Activated CD4-positive, alpha-beta T cell treated with anti-CD3 and anti-CD28 coated beads, Interleukin-2, Interleukin-4, amounts not matched to agents 100 ng/mL and 50 ng/mL, durations not matched to agents 16 hours and 8 hours (primary cell): ENCODE results near the gene PRPH.
"Not testable (repeated sequence)": the region's sequence is repeated elsewhere in the genome, so short reads cannot be mapped to it uniquely, and the experiment has no call there.

Experiments used
- DNase-seq: peaks from one replicate; pipeline ENCODE4 v3.0.0-alpha.2; 2020; ENCODE audit warnings: low spot score

The PRPH gene

DNA sequence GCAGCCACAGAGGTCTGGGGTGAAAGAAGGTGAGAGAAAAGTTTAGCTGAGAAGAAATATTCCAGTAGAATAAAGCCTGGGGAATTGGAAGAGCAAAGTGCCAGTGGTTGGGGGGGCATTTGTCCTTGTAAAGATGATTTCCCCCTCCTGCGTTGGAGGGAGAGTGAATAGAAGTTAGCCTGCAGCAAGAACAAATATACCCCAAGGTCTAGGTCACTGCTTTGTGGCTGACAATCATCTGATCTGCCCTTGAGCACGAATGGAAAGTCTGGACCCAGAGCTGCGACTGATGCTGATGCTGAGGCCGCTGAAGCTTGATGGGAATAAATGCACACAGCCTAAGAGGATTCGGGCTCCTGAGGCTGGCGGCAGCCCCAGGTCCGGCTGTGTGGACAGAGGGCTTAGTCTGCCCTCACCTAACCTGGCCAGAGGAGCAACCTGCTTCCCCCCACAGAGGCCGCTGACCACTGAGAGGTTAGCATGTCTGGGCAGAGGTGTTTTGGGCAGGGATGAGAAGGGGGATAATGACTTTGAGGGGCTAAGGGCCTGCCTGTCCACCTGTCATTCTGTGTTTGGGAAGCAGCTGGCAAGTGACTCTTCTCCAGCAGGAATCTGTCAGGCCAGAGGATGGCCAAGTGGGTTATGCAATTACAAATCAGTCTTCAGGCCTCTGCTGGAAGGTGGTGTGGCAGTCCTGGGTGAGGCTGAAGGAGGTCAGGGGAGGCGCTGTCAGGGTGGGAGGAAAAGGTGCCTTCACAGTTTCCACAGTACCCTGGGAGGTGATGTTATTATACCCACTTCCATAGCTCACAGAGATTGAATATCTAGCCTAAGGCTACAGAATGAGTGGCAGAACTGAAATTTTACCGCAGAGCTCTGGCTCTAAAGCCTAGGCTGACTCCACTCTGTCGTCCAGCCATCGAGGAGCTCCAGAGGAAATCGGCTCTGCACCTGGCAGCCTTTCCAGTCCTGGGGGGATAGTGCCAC is 18.4 kb upstream of the PRPH start:
- DNase-seq: no peak

DNA sequence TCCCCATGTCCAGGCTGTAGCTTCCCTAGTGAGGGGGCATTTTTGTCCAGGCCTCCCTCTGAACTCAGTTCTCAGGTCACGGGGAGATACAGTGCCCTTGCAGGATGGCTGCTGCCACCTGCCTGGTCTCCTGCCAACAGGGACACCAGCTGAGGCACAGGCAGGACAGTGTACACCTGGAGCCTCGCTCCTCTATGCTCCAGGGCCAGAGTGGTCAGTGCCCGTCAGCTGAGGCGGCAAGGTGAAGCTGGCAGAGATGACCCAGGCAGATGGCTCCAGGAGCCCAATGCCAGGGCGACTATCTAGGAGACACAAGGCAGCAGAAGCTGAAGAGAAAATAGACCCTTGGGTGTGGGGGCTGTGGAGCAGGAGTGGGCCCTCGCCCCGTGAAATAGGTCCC is 17.5 kb upstream of the PRPH start:
- DNase-seq: no peak

DNA sequence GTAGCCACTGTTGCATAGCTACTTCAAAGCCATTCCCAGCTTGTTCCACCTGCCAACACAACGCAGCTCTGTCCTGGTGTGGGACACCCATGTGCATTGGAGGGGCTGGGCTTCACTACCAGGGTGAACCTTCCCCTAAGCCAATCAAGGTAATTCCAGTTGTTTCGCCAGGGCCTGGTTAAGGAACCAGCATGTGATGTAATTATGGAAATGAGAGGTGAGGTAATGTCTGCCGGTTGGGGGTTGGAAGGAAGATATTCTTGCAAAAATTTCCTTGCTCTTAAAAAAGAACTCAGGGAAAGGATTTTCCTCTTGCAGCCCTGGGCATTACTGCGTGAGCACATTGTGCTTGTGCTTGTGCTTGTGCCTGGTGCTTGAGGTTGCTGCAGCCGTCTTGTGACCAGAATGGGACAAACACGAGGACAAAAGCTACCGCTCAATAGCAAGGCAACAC is 15.2 kb upstream of the PRPH start:
- DNase-seq: no peak

- DNase-seq: not testable (repeated sequence)
These were observed 14.4 kb upstream of the PRPH start for GRCh38 chr12:49280545-49280944.

DNA sequence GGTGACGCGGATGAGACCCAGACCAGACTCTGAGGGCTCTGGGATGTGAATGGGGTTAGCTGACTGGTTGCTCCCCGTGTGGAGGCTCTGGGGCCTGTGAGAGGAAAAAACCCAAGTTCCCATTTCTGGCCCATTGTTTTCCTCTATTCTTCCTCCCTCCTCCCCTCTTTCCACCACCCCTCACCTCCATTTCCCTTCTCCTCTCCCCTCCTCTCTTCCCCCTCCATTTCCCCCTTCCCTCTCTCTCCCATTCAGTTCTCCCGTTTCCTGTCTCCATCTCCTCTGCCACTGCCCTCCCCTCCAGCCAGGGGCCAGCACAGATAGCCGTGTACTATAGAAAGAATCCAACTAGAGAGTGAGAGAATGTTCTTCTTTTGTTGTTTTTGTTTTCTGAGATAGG is 12.6 kb upstream of the PRPH start:
- no peak for DNase-seq

GRCh38 chr12:49282740-49283375 is 12.1 kb upstream of the PRPH start:
- DNase-seq: not testable (repeated sequence)

DNA sequence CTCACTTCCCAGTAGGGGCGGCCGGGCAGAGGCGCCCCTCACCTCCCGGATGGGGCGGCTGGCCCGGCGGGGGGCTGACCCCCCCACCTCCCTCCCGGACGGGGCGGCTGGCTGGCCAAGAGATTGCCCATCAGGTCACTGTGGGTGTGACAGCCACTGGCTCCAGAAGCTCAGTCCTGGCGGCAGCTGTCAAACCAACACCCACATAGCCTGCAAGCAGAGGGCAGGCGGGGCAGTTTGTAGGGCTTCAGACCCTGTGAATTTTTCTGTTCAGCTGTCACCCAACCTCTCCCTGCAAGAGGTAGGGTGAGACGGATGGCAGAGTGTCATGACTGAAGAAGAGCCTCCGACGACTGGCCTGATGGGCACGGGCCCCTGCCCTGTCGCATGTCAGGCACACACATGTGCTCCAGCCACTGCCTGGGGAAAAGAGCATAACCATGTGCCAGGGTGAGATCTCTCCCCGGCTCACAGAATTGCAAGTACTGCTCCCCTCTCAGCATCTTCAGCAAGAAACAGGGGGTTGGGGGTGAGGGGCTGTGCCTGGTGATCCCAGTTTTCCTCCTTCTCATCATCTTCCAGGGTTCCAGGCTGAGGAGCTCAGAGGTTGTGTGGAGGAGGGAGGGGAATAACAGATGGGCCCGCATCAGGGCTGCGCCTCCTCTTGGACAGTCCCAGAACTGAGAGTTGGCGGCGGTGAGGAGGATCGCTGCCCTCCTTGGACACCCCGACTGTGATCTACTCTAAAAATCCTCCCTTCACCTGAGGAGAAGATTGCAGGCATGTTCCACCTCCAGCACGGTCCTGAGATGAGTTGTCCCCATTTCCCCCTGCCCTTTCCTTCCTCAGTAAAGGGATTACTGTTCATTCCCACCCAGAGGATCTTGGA is 11.2 kb upstream of the PRPH start:
- DNase-seq: no peak

GRCh38 chr12:49284672-49285071 is 10.3 kb upstream of the PRPH start:
- DNase-seq: no peak

GRCh38 chr12:49287876-49288275 is 7.1 kb upstream of the PRPH start:
- DNase-seq: no peak

DNA sequence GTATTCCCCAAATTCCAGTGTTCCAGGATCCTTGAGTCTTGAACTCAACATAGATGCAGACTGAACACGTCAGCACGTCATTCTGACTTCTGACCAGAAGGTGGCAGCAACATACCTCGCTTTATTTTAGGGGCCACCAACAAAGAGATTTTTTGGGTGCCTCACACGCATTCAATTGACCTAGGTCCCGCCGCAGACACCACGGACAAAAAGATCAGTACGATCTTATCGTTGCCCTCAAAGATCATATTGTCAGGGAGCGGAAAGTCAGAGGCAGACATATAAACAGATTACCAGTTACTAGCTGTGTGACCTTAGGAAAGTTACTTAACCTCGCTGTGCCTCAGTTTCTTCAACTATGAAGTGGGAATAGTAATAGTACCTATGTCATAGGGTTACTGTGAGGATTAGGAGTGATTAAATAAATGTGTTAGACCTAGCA is 6.5 kb upstream of the PRPH start:
- DNase-seq: peak; percentile 78

DNA sequence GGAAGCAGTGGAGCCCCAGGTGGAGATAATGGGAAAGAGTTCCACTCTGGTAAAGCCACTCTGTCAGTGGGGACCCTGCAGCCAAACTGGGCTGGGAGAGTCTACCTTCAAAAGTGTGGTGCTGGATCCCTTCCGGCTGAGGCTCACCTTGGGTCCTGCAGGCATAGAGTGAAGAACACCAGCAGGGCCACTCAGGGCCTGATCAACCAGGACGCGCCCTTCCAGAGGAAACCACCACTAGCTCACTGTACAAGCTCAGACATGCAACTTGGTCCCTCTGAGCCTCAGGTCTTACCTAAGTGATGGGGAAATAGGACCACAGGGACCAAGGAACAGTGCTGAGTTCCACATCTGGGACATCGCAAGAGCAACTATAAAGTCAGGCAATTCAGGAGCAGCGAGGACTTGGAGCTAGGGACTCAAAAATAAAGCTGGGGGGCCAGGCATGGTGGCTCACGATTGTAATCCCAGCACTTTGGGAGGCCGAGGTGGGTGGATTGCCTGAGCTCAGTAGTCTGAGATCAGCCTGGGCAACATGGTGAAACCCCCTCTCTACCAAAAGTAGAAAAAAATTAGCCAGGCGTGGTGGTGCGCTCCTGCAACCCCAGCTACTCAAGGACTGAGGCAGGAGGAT is 5.9 kb upstream of the PRPH start:
- no peak for DNase-seq

DNA sequence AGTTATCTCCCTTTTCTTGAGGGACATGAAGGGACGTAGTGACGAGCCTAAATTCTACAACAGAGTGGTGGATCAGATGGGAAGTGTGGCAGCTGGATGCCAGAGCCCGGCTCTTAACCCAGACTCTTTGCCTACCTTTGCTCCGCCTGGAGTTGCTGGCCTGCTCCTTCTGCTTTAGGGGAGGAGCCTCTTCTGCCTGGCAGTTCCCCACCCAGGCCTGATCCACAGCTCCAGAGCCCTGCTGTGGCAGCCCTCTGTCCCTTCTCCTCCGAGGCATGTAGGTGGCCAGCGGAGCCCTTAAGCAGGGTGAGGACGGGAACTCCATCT is 2.3 kb upstream of the PRPH start:
- DNase-seq: no peak

DNA sequence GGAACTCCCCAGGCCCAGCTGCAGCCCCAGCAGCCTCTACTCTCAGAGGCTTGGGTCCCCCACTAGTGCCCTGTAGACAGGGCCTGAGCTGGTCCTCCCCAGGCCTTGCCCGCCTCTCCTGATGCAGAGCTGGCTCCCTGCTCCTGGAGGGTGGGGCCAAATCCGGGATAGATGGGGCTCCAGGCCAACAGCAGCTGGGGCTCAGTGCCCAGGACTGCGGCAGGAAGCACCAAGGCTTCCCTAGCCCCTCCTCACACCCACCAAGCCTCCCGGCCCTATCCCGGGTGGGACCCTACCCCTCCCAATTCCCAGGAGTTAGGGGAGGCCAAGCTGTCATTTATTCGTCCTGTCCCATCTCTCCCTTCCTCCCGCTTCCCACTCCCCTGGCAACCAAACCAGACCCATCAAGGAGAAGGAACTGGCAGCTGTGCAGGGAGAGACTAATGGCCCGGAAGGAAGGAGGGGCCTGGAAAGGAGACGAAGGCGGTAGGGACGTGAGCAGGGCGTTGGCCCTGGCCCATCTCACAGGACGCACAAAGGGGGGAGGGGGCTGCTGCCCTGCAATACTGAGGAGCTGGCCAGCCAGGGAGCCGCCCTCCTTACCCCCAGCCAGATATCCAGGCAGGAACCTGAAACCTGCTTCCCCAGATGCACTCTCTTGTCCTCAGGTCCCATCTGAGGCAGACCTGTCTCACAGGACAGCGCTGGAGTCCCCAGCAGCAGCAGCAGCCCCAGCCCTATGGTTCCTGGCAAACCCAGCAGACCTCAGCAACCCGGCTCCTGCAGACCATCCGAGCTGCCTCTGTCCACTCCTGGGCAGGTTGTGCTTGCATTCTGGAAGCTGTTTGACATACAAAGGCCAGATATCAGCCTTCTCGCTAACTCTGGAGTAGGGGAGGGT is 1.6 kb upstream of the PRPH start:
- DNase-seq: no peak

DNA sequence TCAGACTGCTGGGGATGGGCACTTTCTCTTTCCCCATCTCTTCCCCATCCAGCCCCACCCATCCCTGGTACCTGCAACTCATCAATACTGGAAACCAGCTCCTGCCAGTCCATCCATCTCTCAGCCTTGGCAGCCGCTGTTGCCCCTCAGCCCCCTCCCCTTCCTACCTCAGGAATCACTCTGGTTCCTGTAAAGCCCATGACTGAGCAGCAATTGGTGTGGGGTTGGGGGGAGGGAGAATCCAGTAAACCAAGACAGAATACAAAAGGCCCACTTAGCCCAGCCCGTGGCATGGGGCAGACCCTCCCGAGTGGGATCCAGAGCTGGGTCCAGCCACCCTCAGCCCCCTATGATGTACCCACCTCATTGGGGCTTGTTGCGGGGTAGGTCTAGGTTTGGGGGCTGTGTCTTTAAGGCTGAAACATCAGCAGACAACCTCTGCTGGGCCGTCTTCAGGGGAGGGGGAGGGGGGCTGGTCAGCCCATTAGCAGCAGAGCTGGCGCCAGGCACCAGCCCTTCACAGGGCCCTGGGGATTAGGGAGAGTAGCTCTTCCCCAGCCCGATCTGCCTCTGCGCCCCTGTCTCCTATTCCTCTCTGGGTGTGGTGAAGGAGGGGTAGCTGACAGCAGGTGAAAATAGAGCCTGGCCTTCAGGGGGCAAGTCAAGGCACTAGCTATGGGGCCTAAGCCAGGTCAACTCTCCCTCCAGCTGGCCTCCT is 702 bp upstream of the PRPH start:
- no peak for DNase-seq

DNA sequence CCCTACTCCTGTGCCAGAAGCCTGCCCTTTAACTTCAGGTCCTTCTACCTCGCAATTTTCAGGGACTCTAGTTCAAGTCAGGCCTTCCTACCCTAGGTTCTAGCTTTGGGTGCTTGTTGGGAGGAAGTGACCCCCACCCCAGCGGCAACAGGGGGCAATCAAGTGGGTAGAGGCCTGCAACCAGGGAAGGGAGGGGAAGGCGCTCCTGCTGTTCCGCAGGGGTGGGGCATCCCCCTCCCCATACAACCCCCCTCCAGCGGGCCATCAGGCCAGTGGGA is 204 bp upstream of the PRPH start:
- no peak for DNase-seq

GRCh38 chr12:49296034-49296835 is 1.3 kb downstream of the PRPH start:
- DNase-seq: peak; percentile 68

- peak; percentile 47 for DNase-seq
These were observed 2.1 kb downstream of the PRPH start for GRCh38 chr12:49296836-49297694.

DNA sequence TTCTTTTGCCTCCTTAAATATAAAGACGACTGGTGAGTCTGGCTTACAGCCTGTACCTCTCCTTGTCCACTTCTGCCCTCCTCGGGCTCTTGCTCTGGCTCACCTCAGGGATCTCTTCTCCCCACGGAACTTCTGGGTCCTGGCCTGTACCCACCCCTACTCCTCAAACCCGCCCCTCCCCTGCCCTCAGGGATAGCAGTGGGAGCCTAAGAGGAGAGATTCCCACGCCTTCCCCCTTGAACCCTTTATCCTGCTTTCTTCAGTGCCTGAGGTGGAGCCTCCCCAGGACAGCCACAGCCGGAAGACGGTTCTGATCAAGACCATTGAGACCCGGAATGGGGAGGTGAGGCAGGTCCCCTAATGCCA is 2.7 kb downstream of the PRPH start:
- DNase-seq: no peak

DNA sequence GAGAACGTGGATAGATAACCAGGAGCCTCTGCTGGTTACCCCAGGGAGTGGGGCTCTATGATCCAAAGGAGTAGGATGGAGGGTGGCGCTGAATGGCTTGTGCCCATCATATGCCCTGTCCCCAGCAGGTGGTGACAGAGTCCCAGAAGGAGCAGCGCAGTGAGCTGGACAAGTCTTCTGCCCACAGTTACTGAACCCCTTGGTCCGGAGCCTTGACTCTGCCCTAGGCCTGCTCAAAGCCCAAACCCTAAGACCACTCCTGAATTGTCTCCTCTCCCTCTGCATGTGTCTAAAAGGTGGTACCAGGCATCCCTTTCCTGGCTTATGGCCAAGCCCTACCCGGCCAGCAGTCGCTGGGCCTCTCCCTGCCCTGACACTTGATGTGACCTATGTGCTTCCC is 3.2 kb downstream of the PRPH start:
- no peak for DNase-seq
